PC-3 (cell line): ENCODE results near the gene NADSYN1. TPM values are rescaled to one million over a fixed set of nuclear protein-coding genes. Genes with fewer than 3 reads are reported as not detected.
"Not testable (repeated sequence)": the region's sequence is repeated elsewhere in the genome, so short reads cannot be mapped to it uniquely, and the experiment has no call there.

Experiments
- ATAC-seq: fragments of 200-7000 bp; cut with Tn5 transposase; 2 replicates; pipeline ENCODE4 v1.9.1; 2020; ENCODE audit warnings: mild to moderate bottlenecking, moderate library complexity
- BruUV-seq: library from RNA; stranded (reverse); fragments of 400-500 nt; replicated peaks from 2 replicates; lab custom pipeline; 2021; lab: Mats Ljungman, UMichigan
- CTCF ChIA-PET: fragments of 300-600 bp; sonication (Branson Sonifier 250); formaldehyde crosslinking; loops from one replicate; lab custom pipeline; 2022; ENCODE audit warnings: antibody characterized with exemption; lab: Charles Lee
- POLR2A ChIA-PET: fragments of 300-600 bp; sonication (Branson Sonifier 250); formaldehyde crosslinking; loops from one replicate; lab custom pipeline; 2022; ENCODE audit warnings: antibody characterized with exemption; ENCODE audit not compliant: unreplicated experiment; lab: Charles Lee
- DNase-seq: peaks from one replicate; pipeline ENCODE4 v3.0.0-alpha.2; 2015
- H2AFZ ChIP-seq: fragments of 300-600 bp; sonication (generic); 2 replicates; pipeline ENCODE4 v1.6.0; 2016; ENCODE audit warnings: antibody characterized with exemption, low read length
- H3F3A ChIP-seq: fragments of 300-600 bp; sonication (generic); one replicate; pipeline ENCODE4 v1.6.0; 2017; ENCODE audit warnings: antibody characterized with exemption, low read length, control low read depth, mild to moderate bottlenecking; ENCODE audit not compliant: unreplicated experiment
- H3K27ac ChIP-seq: fragments of 300-600 bp; sonication (generic); 2 replicates; pipeline ENCODE4 v1.5.1; 2016; ENCODE audit warnings: mild to moderate bottlenecking, low read length
- H3K27me3 ChIP-seq: fragments of 300-600 bp; sonication (generic); 2 replicates; pipeline ENCODE4 v1.6.1; 2016; ENCODE audit warnings: low read length, mixed read lengths
- H3K36me3 ChIP-seq: fragments of 300-600 bp; sonication (generic); 2 replicates; pipeline ENCODE4 v1.6.1; 2016; ENCODE audit warnings: low read depth, mixed run types, low read length, mixed read lengths
- H3K4me1 ChIP-seq: fragments of 300-600 bp; sonication (generic); 2 replicates; pipeline ENCODE4 v1.5.1; 2016; ENCODE audit warnings: low read length; ENCODE audit not compliant: insufficient read depth
- H3K4me2 ChIP-seq: fragments of 300-600 bp; sonication (generic); 2 replicates; pipeline ENCODE4 v1.6.0; 2016; ENCODE audit warnings: low read length
- H3K4me3 ChIP-seq: fragments of 300-600 bp; sonication (generic); 2 replicates; pipeline ENCODE4 v1.5.1; 2016; ENCODE audit warnings: mild to moderate bottlenecking, low read length, mixed read lengths
- H3K79me2 ChIP-seq: fragments of 300-600 bp; sonication (generic); 2 replicates; pipeline ENCODE4 v1.6.1; 2017; ENCODE audit warnings: low read length, mixed read lengths
- H3K9ac ChIP-seq: fragments of 300-600 bp; sonication (generic); 2 replicates; pipeline ENCODE4 v1.6.0; 2016; ENCODE audit warnings: mild to moderate bottlenecking, low read length
- H3K9me2 ChIP-seq: fragments of 300-600 bp; sonication (generic); replicated peaks from 2 replicates; pipeline ENCODE4 v1.6.1; 2016; ENCODE audit warnings: mixed run types, low read length, mixed read lengths
- H3K9me3 ChIP-seq: fragments of 300-600 bp; sonication (generic); 2 replicates; pipeline ENCODE4 v1.6.1; 2016; ENCODE audit warnings: low read length, mixed read lengths
- H4K20me1 ChIP-seq: fragments of 300-600 bp; sonication (generic); 2 replicates; pipeline ENCODE4 v1.6.1; 2016; ENCODE audit warnings: low read length, mixed read lengths
- EZH2 ChIP-seq: fragments of 300-600 bp; sonication (generic); IDR thresholded peaks from one replicate; pipeline ENCODE4 v1.6.1; 2017; ENCODE audit warnings: antibody characterized with exemption, mild to moderate bottlenecking, low read length; ENCODE audit not compliant: unreplicated experiment
- EZH2phosphoT487 ChIP-seq: fragments of 300-600 bp; sonication (generic); IDR thresholded peaks from 2 replicates; pipeline ENCODE4 v1.6.1; 2018; ENCODE audit warnings: mild to moderate bottlenecking, antibody characterized with exemption, low read length, borderline replicate concordance
- intact Hi-C: fragments of 100-400 bp; cut with micrococcal nuclease; formaldehyde crosslinking; loops from 2 replicates; pipeline ENCODE4 v1.9.0; 2023
- total RNA-seq: library from RNA; depleted of rRNA; stranded (reverse); fragments of >200 nt; gene quantifications from 2 replicates; pipeline ENCODE4 v1.2.3, GENCODE V29; 2014
- TF ChIP-seq, protein P1 (sequence below): fragments of 300-600 bp; sonication (generic); conservative IDR thresholded peaks from 2 replicates; pipeline ENCODE4 v1.5.1; 2017; ENCODE audit warnings: antibody characterized with exemption, low read depth, mild to moderate bottlenecking, low read length

The NADSYN1 gene
- total RNA-seq, 1 experiment from 2014 or later: 64.8 TPM

- CTCF ChIA-PET: no interaction called here
- no TSS peak for BruUV-seq
- H4K20me1 ChIP-seq: no peaks in the 10 kb centered on the region
Observed at GRCh38 chr11:71525188-71525937, 72.4 kb downstream of the NADSYN1 start.

DNA sequence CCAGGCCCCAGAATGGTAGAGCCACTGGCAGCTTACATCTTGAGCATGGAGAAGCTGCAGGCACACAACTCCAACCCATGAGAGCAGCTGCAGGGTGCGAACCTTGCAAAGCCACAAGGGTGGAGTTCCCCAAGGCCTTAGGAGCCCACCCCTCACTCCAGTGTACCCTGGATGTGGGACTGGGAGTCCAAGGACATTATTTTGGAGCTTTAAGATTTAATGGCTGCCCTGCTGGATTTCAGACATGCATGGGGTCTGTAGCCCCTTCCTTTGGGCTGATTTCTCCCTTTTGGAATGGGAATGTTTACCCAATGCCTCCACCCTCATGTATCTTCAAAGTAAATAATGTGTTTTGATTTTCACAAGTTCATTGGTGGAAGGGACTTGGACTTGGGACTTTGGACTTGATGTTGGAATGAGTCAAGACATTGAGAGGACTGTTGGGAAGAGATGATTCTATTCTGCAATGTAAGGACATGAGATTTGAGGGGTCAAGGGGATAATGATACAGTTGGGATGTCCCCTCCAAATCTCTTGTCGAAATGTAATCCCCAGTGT is 73.0 kb downstream of the NADSYN1 start:
- Histone ChIP-seq H3K36me3 (no peaks in the 10 kb centered on the region), H3K79me2 (no peaks in the 10 kb centered on the region), H3K9me3 (no peaks in the 10 kb centered on the region), H3K9me2 (no peaks in the 10 kb centered on the region), H4K20me1 (no peaks in the 10 kb centered on the region), H3K27me3 (no peaks in the 10 kb centered on the region), H3K4me2 (no peak overlapping the region), H3F3A (no peaks in the 10 kb centered on the region), H3K4me1 (0 out of 2 replicates have a peak, but pooled peaks cover 8% of the 10 kb centered on the region), H3K27ac (no peak overlapping the region), H3K9ac (no peak overlapping the region), H2AFZ (no peak overlapping the region), H3K4me3 (no peak overlapping the region)
- intact Hi-C loops: no loop called here
- no TSS peak for BruUV-seq
- DNase-seq (no peak), ATAC-seq (no peak)
- TF ChIP-seq EZH2 (no peak), EZH2phosphoT487 (no peak)
- TF ChIP-seq, protein P1, sequence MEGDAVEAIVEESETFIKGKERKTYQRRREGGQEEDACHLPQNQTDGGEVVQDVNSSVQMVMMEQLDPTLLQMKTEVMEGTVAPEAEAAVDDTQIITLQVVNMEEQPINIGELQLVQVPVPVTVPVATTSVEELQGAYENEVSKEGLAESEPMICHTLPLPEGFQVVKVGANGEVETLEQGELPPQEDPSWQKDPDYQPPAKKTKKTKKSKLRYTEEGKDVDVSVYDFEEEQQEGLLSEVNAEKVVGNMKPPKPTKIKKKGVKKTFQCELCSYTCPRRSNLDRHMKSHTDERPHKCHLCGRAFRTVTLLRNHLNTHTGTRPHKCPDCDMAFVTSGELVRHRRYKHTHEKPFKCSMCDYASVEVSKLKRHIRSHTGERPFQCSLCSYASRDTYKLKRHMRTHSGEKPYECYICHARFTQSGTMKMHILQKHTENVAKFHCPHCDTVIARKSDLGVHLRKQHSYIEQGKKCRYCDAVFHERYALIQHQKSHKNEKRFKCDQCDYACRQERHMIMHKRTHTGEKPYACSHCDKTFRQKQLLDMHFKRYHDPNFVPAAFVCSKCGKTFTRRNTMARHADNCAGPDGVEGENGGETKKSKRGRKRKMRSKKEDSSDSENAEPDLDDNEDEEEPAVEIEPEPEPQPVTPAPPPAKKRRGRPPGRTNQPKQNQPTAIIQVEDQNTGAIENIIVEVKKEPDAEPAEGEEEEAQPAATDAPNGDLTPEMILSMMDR: no peak
- POLR2A ChIA-PET: no interaction called here
- CTCF ChIA-PET: no interaction called here

More at GRCh38 chr11:71525188-71525937, 72.4 kb downstream of the NADSYN1 start:
- TF ChIP-seq, protein P1: no peak
- TF ChIP-seq EZH2 (no peak), EZH2phosphoT487 (no peak)
- no peak overlapping the region for H3K4me2 ChIP-seq
- no peak overlapping the region for H3K9ac ChIP-seq
- H3F3A ChIP-seq: no peaks in the 10 kb centered on the region
- intact Hi-C loops: no loop called here
- H3K4me1 ChIP-seq: 0 out of 2 replicates have a peak, but pooled peaks cover 8% of the 10 kb centered on the region
- H3K27ac ChIP-seq: no peak overlapping the region
- H3K27me3 ChIP-seq: no peaks in the 10 kb centered on the region
- no peaks in the 10 kb centered on the region for H3K36me3 ChIP-seq
- H3K9me3 ChIP-seq: no peaks in the 10 kb centered on the region
- no peak overlapping the region for H2AFZ ChIP-seq
- no peaks in the 10 kb centered on the region for H3K79me2 ChIP-seq
- ATAC-seq: peak; percentile 54
- DNase-seq: peak; percentile 33
- no peaks in the 10 kb centered on the region for H3K9me2 ChIP-seq
- POLR2A ChIA-PET: no interaction called here
- H3K4me3 ChIP-seq: no peak overlapping the region

- H3K27me3 ChIP-seq, CTCF ChIA-PET, H3K9ac ChIP-seq, H3K4me3 ChIP-seq, H3K4me2 ChIP-seq, H2AFZ ChIP-seq, H3K27ac ChIP-seq, H3K9me3 ChIP-seq, DNase-seq, H3K36me3 ChIP-seq, H3K9me2 ChIP-seq, H4K20me1 ChIP-seq, H3F3A ChIP-seq, BruUV-seq, ATAC-seq, POLR2A ChIA-PET, H3K4me1 ChIP-seq, intact Hi-C loops, H3K79me2 ChIP-seq: not testable (repeated sequence)
Observed at GRCh38 chr11:71526796-71527575, 74.0 kb downstream of the NADSYN1 start, which contains the start of gene KRTAP5-7. TSS of gene KRTAP5-7 (plus strand) at chr11:71527267. CDS start at chr11:71527301, 34 bp downstream.
